GM21528 (cell line): ENCODE results near the gene ATIC.

Experiments used
- ATAC-seq: cut with Tn5 transposase; IDR thresholded peaks from one replicate; pipeline ENCODE4 v1.9.1; 2021; ENCODE audit warnings: mild to moderate bottlenecking, moderate library complexity; ENCODE audit not compliant: unreplicated experiment, low FRiP score

ATIC gene

DNA sequence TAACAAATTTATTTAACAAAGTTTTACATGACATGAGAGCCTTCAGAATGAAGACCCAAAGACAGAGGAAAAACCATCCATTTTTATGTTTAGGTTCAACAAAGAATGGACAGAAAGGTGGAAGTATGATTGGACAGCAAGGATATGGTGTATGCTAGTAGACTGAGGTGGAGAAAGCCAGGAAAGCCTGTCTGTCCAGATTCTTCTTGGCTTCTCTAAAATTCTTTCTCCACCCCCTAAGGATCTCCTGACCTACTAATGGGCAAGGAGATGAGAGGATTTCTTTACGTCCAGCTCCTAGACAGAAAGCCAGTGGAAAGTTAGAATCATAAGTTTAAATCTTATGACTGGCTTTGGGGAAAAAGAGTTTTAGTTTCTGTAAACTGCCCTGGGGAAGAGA lies 3.0 kb downstream of the ATIC start:
- ATAC-seq: no peak

- ATAC-seq: no peak
Observed at GRCh38 chr2:215315301-215315700, 3.4 kb downstream of the ATIC start.

DNA sequence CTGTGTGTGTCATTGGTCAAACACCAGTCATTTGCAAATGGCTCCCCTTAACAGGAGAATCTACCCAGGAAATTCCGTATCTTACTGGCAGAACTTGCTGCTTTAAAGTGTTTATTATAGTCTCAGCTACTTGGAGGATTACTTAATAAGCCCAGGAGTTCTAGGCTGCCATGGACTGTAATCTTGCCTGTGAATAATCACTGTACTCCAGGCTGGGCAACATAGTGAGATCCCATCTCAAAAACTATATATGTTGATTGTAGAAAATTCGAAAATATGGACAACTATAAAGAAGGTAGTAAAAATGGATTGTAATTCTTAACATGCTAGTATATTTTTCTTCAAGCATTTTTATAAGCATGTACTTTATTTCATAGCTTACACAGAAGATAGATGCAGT lies 4.5 kb downstream of the ATIC start:
- no peak for ATAC-seq

- ATAC-seq: no peak
Observed at GRCh38 chr2:215319500-215319899, 7.6 kb downstream of the ATIC start.

- ATAC-seq: no peak
Observed at GRCh38 chr2:215320102-215320501, 8.2 kb downstream of the ATIC start.

DNA sequence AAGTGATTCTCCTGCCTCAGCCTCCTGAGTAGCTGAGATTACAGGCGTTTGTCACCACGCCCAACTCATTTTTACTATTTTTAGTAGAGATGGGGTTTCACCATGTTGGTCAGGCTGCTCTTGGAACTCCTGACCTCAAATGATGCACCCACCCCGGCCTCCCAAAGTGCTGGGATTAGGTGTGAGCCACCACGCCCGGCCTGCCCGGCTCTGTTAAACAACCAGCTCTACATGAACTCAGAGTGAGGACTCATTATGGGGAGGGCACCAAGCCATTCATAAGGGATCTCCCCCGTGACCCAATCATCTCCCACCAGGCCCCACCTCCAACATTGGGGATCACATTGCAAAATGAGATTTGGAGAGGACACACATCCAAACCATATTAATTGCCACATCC lies 8.8 kb downstream of the ATIC start:
- no peak for ATAC-seq

GRCh38 chr2:215324811-215325210 lies 13.0 kb downstream of the ATIC start:
- no peak for ATAC-seq

DNA sequence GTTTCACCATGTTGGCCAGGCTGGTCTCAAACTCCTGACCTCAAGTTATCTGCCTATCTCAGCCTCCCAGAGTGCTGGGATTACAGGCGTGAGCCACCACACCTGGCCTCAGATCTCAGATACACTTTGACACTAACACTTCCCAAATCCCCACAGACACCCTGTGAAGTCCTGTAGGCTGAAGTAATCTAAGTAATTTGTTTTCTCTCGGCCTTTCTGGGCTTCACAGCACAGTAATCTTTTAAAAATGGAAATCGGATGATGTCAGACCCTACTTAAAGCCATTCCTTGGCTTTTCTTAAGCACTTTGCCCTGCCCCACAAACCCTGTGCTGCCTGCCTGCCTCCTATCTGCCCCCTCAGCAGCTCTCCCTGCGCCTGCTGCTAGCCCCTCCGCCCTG lies 16.2 kb downstream of the ATIC start:
- ATAC-seq: no peak

DNA sequence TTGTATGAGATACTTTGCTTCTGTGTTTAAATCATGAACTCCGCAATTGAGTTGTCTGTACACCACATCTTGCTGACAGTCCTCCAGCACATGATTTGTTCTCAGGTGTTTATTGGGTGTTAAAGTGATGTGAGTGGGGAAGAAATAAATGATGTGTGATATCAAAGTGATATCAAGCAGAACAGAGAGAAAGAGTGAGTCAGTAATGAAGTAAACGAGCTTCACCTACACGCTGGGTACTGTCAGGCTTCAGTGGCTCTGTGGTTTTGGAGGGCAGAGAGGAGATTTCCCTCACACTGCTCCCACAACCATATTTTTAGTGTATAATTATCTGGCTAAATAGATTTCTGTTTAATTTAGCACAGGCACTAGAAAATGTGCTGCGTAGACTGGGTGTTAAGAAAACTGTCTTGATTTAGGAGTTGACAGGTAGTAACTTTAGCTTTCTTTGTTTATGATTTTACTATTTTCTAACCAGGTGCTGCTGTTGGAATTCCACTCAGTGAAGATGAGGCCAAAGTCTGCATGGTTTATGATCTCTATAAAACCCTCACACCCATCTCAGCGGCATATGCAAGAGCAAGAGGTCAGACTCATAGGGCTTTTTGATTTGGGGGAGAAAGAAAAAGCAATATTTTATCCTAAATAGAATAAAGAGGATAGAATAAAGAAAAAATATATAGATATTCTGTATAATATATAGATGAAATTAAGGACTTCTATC lies 21.2 kb downstream of the ATIC start:
- ATAC-seq: no peak

DNA sequence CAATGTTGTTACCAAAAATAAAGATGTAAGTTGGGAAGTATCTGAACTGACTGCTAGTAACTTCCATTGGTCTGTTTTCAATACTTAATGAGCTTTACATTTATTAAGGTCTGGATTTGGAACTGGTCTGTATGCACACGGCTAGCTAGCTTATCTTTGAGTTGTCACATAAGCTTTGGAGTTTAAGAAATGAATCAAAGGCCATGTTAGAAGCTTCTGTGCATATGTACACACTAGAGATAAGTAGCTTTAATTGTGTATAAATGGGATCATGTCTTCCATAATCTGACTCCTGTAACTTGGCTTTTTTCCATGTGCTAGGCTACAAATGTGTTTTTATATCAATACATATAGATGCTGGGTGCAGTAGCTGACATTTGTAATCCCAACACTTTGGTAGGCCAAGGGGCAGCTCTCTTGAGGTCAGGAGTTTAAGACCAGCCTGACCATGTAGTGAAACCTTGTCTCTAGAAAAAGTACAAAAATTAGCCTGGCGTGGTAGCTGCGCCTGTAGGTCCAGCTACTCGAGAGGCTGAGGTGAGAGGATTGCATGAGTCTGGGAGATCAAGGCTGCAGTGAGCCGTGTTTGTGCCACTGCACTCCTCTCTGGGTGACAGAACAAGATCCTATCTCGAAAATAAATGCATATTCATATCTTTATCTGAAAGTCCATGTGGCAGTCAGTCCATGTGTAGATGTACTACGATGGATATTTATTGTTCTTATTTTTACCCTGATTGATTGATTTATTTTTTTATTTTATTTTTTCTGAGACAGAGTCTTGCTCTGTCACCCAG lies 27.2 kb downstream of the ATIC start:
- ATAC-seq: no peak

GRCh38 chr2:215347878-215348277 lies 36.0 kb downstream of the ATIC start:
- ATAC-seq: no peak

DNA sequence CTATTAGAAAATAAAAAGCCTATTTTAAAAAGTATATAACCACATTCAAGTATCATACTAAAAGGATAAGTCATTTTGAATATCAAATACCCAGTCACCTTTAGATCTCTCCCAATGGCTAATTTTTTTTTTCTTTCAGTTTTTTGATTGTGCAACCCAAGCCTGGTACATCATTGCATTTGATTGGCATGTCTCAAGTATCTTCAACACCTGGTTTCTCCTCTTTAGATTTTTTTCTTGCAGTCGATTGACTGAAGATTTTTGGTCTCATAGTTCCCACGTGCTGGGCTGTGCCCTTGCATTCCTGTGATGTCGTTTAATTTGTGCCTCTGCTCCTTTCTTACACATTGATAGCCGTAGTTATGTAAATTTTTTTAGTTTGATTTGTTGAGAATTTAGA lies 40.7 kb downstream of the ATIC start:
- ATAC-seq: no peak

- no peak for ATAC-seq
Observed at GRCh38 chr2:215354771-215355695, 43.2 kb downstream of the ATIC start.

GRCh38 chr2:215355801-215356200 lies 43.9 kb downstream of the ATIC start:
- no peak for ATAC-seq

GRCh38 chr2:215356334-215356947 lies 44.6 kb downstream of the ATIC start:
- no peak for ATAC-seq

- ATAC-seq: no peak
Observed at GRCh38 chr2:215356948-215357461, 45.1 kb downstream of the ATIC start.

- no peak for ATAC-seq
Observed at GRCh38 chr2:215357660-215358059, 45.8 kb downstream of the ATIC start.

GRCh38 chr2:215358312-215358845 lies 46.5 kb downstream of the ATIC start:
- ATAC-seq: no peak

GRCh38 chr2:215358891-215359575 lies 47.2 kb downstream of the ATIC start:
- no peak for ATAC-seq

DNA sequence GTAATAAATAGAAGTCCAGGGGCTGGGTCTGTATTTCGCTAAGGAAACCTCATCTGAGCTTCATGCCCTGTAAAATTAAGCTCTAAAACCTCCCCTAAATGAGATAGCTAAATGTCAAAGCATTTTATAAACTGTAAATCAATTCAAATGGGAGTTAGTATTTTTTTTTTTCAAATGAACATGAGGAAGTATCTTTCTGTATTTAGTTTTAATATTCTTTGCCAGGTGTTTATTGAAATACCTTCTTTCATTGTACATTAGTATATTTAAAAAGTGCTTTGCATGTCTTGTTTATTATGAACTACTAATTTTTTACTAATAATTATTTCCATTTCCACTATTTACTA lies 47.7 kb downstream of the ATIC start:
- no peak for ATAC-seq
